ENCODE measurements around the gene DHX57. TPM values are rescaled to one million over a fixed set of nuclear protein-coding genes. Genes with fewer than 3 reads are reported as not detected.
"Not testable (repeated sequence)": the region's sequence is repeated elsewhere in the genome, so short reads cannot be mapped to it uniquely, and the experiment has no call there.

The DHX57 gene
- total RNA-seq, 1 experiment from 2014 or later: 38.1 TPM

DNA sequence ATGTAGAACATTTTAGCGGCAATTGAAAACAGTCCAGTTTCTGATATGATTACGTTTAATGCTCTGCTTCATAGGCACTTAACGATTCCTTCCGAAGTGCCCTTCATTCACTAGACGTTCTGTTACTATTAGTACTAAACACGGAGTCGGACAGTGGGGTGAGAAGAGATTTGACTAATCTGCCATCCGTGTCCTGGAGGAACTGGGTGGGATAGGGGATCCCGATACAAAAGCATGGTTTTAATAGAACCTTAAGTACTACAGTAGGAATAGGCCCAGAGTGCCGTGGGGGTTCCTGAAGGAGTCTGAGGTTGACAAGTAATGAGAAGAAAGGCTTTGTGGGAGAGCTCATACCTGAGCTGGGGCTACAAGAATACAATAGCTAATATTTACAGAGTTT is 673 bp upstream of the DHX57 start:
- peak; percentile 4 for DNase-seq (ENCODE audit: low spot score)
- in situ Hi-C loops (cut with HindIII; ENCODE audit: low sequenced_read_pairs): no loop called here

DNA sequence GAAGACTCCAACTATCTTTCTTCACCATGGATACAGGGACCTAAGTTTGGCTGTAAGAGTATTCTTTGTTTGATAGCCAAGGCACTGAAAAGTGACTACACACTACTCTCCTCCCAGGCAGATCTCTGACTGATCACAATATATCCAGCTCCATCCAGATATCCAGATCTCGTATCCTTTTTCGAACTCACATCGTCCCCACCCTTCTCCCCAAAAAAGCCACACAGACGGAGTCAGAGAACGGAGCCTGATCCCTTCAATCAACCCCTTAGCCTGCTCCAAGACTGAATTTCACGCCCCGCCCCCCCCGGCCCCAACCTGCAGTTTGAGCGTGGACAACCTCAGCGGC is 533 bp downstream of the DHX57 start:
- DNase-seq (ENCODE audit: low spot score): no peak
- in situ Hi-C loops (cut with HindIII; ENCODE audit: low sequenced_read_pairs): no loop called here

DNA sequence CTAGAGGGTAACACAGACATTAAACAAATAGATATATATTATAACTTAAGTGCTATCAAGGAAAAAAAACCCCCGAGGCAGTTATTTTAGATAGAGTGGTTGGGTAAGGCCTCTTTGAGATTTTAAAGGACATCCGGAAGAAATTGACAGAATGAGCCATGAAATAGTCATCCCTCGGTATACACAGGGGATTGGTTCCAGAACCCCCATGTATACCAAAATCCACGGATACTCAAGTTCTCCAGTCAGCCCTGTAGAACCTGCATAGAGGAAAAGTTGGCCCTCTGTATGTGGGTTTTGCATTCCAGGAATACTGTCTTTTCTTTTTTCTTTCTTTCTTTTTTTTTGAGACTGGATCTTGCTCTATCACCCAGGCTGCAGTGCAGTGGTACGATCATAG is 2.0 kb downstream of the DHX57 start:
- in situ Hi-C loops (cut with HindIII; ENCODE audit: low sequenced_read_pairs): no loop called here

DNA sequence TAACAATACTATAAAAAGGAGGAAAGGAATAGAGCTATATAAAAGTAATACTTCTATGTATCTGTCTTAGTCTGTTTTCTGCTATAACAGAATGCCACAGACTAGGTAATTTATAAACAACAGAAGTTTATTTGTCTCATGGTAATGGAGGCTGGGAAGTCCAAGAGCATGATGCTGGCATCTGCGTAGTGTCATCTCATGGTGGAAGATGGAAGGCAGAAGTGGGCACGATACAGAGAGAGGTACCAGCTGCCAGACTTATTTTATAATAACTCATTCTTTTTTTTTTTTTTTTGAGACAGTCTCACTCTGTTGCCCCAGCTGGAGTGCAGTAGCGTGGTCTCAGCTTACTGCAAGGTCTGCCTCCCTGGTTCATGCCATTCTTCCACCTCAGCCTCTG is 4.3 kb downstream of the DHX57 start:
- in situ Hi-C loops (cut with HindIII; ENCODE audit: low sequenced_read_pairs): no loop called here
- DNase-seq (ENCODE audit: low spot score): no peak

More for the DNA sequence above, 2.0 kb downstream of the DHX57 start:
- no peak for DNase-seq (ENCODE audit: low spot score)

DNA sequence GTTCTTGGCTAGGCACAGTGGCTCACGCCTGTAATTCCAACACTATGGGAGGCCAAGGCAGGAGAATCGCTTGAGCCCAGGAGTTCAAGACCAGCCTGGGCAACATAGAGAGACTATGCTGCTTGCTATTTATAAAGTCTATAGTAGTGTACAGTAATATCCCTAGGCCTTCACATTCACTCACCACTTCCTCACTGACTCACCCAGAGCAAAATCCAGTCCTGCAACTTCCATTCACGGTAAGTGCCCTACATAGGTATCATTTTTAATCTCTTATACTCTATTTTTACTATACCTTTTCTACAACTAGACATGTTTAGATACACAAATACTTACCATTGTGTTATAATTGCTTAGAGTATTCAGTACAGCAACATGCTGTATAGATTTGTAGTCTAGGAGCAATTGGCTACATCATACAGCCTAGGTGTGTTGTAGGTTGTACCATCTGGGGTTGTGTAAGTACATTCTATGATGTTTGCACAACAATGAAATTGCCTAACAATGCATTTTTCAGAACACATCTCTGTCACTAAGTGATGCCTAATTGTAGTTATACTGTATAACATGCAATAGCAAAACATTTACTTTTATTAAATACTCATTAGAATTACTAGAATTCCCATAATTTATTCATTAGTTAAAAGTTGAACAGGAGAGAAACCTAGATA is 8.8 kb downstream of the DHX57 start:
- in situ Hi-C loops (cut with HindIII; ENCODE audit: low sequenced_read_pairs): no loop called here
- DNase-seq (ENCODE audit: low spot score): no peak

DNA sequence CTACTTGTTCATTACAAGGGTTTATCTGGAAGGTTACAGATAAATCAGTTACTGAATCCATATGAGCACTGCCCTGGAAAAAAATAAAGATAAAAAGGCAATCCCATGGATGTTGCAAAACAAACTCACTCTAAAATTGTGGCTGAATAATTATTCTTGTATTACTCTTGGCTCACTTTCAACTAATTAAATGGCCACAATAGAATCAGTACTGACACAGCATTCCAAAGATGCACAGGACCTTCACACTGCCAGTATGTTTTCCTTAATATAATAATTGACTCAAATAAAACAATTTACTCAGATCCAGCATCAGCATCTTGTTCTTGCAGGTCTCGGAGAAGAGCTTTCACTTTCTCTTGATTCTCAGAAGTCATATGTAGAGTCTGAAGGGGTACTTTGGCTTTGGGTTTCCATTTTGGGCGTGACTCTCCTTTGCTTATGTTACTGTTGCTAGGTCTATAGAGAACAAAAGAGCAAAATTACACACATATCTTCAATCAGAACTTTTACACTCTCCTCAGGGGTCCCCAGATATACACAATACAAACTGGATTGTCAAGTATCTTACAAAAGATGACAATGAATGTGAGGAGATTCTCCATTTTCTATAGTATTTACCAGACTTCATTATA is 12.6 kb downstream of the DHX57 start:
- in situ Hi-C loops (cut with HindIII; ENCODE audit: low sequenced_read_pairs): no loop called here
- DNase-seq (ENCODE audit: low spot score): no peak

DNA sequence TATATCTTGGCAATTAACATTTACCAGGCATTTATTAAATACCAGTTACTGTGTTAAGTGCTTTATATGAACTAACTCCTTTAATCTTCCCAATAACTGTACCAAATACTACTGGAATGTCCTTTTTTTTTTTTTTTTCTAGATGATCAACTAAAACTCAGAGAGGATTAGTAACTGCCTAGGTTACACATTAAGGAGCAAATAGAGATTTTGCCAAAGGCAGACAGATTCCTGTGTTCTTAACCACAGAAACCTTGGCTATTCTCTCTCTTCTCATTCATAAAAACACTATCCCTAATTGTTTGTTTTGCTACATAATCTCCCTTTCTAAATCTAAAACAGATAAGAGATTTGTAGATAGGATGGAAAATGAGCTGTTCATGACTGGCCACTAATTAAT is 13.3 kb downstream of the DHX57 start:
- in situ Hi-C loops (cut with HindIII; ENCODE audit: low sequenced_read_pairs): no loop called here
- DNase-seq (ENCODE audit: low spot score): no peak

DNA sequence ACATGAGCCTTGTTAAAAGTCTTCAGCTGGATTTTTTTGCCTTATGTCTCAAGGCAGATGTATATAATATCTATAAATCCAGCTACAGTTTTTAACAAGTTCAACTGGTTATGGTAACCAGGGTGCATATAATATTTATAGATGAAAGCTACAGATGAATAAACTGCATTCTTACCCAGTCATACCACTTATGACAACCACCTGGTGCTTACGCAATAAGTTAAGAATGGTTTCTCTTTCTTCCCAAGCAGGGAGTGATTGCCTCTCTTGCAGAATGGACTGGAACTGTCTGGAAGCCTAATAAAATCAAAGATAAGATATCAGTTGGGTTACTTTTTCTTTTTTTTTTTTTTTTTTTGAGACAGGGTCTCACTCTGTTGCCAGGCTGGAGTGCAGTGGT is 19.6 kb downstream of the DHX57 start:
- no peak for DNase-seq (ENCODE audit: low spot score)
- in situ Hi-C loops (cut with HindIII; ENCODE audit: low sequenced_read_pairs): no loop called here

DNA sequence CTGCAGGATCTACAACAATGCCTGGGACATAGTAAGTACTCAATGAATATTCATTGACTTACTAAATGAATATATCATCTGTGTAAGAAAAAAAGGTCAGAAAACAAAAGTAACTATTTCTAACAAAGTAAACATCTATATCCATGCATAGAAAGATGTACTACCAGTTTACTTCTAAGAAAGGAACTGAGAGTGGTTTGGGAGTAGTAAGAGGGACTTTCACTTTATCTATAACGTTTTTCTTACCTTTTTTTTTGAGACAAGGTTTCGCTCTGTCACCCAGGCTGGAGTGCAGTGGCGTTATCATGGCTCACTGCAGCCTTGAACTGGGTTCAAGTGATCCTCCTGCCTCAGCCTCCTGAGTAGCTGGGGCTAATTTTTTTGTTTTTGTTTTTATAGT is 25.7 kb downstream of the DHX57 start:
- in situ Hi-C loops (cut with HindIII; ENCODE audit: low sequenced_read_pairs): no loop called here

DNA sequence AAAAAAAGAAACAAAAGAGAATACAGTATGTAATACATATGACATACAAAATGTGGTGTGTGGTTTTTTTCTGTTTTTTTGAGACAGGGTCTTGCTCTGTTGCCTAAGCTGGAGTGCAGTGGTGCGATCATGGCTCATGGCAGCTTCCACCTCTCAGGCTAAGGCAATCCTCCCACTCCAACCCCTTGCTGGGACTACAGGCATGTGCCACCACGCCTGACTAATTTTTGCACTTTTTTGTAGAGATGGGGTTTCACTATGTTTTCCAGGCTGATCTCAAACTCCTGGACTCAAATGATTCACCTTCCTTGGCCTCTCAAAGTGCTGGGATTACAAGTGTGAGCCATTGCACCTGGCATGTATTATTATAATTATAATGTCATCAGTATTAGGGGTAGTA is 38.9 kb downstream of the DHX57 start:
- in situ Hi-C loops (cut with HindIII; ENCODE audit: low sequenced_read_pairs): no loop called here
- DNase-seq (ENCODE audit: low spot score): no peak

More for the DNA sequence above, 25.7 kb downstream of the DHX57 start:
- no peak for DNase-seq (ENCODE audit: low spot score)

DNA sequence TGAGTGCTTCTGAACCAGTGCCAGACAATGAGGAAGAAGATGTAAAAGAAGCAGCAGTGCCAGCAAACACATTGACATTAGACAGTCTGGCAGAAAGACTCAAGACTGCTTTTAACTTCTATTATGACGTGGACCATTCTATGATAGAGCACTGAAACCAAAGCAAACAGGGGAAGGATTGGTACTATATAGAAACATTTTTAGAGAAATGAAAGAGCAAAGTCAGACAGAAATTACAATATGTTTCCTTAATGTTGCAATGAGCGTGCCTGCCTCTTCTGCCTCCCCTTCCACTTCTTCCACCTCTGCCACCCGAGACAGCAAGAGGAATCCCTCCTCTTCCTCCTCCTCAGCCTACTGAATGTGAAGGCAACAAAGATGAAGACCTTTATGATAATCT is 39.7 kb downstream of the DHX57 start:
- in situ Hi-C loops (cut with HindIII; ENCODE audit: low sequenced_read_pairs): no loop called here
- DNase-seq (ENCODE audit: low spot score): no peak

DNA sequence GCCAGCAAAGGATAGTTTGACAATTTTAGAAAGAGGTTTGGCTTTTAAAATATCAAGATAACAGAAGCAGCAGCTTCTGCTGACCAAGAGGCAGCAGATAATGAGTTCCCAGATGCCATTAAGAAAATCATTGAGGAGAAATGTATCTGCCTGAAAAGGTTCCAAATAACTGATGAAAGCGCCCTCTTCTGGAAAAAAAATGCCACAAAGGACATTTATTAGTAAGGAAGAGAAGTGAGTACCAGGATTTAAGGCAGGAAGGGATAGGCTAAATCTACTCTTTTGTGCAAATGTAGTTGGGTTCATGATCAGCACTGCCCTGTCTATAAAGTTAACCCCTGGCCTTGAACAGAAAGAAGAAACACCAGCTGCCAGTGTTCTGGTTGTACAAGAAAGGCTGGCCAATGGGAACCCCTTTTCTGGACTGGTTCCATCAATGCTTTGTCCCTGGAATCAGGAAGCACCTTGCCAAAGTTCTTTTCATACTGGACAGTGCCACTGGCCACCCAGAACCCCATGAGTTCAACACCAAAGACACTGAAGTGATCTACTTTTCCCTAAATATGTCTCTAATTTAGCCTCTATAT is 40.6 kb downstream of the DHX57 start:
- in situ Hi-C loops (cut with HindIII; ENCODE audit: low sequenced_read_pairs): no loop called here
- peak; percentile 28 for DNase-seq (ENCODE audit: low spot score)

DNA sequence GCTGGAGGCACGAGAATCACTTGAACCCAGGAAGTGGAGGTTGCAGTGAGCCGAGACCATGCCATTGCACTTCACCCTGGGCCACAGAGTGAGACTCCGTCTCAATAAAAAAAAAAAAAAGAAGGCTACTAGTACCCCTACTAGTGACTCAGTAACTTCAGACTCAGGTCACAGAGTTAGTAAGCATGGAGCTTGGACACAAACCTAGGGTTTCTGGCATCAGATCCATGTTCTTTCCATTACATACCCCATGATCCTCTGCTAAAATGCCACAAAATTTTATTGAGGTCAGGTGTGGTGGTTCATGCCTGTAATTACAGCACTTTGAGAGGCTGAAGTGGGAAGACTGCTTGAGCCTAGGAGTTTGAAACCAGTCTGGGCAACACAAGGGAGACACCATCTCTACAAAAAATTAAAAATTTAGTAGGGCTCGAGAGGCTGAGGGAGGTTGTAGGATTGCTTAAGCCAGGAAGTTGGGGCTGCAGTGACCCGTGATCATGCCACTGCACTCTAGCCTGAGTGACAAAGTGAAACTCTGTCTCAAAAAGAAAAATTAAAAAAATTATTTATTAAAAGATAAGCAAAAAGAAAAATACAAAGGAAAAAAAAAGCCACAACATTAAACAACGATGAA is 45.1 kb downstream of the DHX57 start:
- DNase-seq (ENCODE audit: low spot score): no peak
- in situ Hi-C loops (cut with HindIII; ENCODE audit: low sequenced_read_pairs): no loop called here

DNA sequence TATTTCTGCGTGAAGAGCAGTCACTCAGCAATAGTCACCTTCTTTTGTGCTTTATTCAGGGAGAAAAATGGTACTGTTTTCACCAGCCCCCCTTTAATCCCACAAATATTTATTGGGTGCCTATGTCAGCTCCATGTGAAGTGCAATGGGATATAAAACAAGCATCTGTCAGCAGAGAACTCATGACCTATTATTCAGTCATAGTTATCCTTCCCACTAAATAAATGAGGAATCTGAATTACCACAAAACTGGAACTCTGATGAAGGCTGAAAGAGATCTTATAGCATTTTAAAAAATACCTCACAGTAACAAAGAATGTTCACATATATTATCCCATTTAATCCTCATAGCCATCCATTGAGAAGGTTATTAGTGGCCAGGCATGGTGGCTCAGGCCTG is 45.8 kb downstream of the DHX57 start:
- no peak for DNase-seq (ENCODE audit: low spot score)
- in situ Hi-C loops (cut with HindIII; ENCODE audit: low sequenced_read_pairs): no loop called here

DNA sequence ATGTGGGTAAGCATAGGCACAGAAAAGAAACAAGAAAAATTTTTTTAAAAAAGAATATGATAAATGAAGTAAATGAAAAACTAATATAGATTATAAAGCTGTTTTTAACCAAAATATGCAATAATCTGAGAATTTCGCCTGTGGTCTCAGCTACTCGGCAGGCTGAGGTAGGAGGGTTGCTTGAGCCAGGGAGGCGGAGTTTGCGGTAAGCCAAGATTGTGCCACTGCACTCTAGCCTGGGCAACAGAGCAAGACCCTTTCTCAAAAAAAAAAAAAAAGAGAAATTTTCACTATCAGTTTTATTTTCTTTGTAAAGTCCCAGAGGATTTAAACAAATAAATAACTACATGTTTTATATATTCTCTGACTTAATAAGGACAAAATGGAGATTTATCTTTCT is 47.3 kb downstream of the DHX57 start:
- in situ Hi-C loops (cut with HindIII; ENCODE audit: low sequenced_read_pairs): no loop called here
- DNase-seq (ENCODE audit: low spot score): no peak

DNA sequence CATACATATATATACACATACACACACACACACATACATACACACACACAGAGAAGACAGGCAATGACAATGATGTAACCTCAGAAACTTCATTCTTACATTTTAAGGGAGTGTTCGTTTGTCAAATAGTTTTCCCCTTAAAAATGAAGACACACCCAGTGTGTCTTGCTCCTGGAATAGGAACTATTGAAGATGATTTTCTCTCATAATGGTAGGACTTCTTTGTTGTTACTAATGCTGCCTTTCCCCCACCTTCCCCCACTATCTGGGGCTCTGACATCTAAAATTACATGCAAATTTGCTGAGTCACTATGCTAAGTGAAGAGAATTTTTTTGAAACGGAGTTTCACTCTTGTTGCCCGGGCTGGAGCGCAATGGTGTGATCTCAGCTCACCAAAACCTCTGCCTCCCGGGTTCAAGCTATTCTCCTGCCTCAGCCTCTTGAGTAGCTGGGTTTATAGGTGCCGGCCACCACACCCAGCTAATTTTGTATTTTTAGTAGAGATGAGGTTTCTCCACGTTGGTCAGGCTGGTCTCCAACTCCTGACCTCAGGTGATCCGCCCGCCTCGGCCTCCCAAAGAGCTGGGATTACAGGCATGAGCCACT is 48.1 kb downstream of the DHX57 start:
- in situ Hi-C loops (cut with HindIII; ENCODE audit: low sequenced_read_pairs): not testable (repeated sequence)

DNA sequence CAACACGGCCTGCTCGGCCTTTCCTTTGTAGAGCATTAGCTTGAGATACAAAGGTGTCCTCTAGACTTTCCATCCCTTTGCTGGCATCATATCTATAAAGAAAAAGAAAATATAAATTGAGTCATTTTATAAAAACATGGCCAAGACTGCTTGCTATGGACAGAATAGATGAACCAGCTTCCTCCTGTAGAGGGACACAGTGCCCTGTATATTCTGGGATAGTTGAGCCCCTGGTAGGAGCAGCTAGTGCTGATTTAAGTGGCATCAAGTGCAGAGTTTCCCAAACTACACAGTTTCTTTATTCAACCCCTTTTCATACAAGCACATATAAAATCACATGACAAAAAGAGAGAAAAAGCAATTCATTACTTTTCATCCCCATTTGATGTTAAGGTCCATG is 49.8 kb downstream of the DHX57 start:
- no peak for DNase-seq (ENCODE audit: low spot score)

More for the DNA sequence above, 48.1 kb downstream of the DHX57 start:
- DNase-seq (ENCODE audit: low spot score): not testable (repeated sequence)

DNA sequence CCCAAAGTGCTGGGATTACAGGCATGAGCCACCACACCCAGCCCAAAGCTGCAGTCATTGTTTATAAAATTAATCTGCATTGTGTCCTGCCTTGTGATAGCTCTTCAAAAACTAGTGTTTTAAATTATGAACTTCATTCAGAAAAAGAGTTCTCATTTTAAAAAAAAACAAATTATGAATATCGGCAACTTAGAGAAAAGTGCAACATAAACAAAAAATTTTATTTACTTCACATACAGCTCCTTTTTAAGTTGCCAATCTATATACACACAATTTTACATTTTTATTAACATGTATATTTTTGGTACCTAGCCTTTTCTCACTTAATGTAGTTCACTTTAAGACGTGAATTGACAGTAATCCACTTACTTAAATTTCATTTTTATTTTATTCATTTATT is 50.8 kb downstream of the DHX57 start:
- no peak for DNase-seq (ENCODE audit: low spot score)

More for the DNA sequence above, 49.8 kb downstream of the DHX57 start:
- in situ Hi-C loops (cut with HindIII; ENCODE audit: low sequenced_read_pairs): no loop called here

DNA sequence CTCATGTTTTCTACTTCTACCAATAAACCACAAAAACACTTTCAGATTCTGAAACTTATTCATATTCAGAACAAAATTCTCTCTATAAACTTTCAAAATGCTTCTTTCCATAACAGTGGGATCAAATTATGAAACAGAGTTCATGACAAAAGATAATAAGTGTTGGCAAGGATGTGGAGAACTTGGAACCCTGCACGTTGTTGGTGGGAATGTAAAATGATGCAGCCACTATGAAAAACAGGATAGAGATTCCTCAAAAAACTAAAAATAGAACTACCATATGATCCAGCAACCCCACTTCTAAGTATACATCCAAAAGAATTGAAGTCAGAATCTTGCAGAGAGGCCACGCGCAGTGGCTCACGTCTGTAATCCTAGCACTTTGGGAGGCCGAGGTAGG is 52.3 kb downstream of the DHX57 start:
- in situ Hi-C loops (cut with HindIII; ENCODE audit: low sequenced_read_pairs): no loop called here
- no peak for DNase-seq (ENCODE audit: low spot score)

More for the DNA sequence above, 50.8 kb downstream of the DHX57 start:
- in situ Hi-C loops (cut with HindIII; ENCODE audit: low sequenced_read_pairs): no loop called here

DNA sequence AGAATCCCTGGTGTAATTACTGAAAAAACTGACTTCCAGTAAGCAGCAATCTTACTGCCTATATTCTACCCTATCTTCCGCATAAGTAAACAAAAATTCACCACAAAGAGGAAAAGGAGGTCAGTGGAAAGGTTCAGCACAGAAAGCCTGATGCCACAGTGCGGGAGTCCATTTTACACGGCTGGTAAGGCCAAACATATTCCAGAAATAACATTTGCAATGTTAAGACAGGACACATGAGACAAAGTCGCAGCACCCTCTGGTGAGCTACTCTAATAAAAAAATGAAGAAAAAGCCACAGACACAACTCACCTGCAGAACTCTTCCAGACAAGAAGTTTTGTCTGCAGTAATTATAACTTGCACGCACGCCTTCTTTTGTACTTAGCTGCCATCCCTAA is 57.2 kb downstream of the DHX57 start:
- in situ Hi-C loops (cut with HindIII; ENCODE audit: low sequenced_read_pairs): no loop called here
- DNase-seq (ENCODE audit: low spot score): no peak

Measured in G401 (cell line).